Testis (tissue), 2 donors: ENCODE results near the gene AP1S2.

Experiments
- CTCF ChIP-seq, 3 experiments: fragments of 450-650 bp in 2 of 3; fragments of 200-600 bp in 1 of 3; sonication (generic) in 1 of 3; IDR thresholded peaks; one replicate each; pipeline ENCODE4 v1.5.1; 2016 to 2019; ENCODE audit warnings: antibody characterized with exemption in 3 of 3, mild to moderate bottlenecking in 2 of 3, moderate library complexity in 1 of 3
- POLR2A ChIP-seq: fragments of 450-650 bp; IDR thresholded peaks from one replicate; pipeline ENCODE4 v1.6.1; 2017; ENCODE audit warnings: antibody characterized with exemption, mild to moderate bottlenecking, moderate library complexity

- TF ChIP-seq CTCF (IDR thresholded peaks at IDR 0.05) = no peak
- no peak for TF ChIP-seq POLR2A
These were observed at the start of gene AP1S2 for GRCh38 chrX:15854712-15855567.
